ENCODE measurements around the gene XPC. TPM values are rescaled to one million over a fixed set of nuclear protein-coding genes. Genes with fewer than 3 reads are reported as not detected.

The XPC gene
- total RNA-seq, 1 experiment from 2014 or later = 15.1 TPM

DNA sequence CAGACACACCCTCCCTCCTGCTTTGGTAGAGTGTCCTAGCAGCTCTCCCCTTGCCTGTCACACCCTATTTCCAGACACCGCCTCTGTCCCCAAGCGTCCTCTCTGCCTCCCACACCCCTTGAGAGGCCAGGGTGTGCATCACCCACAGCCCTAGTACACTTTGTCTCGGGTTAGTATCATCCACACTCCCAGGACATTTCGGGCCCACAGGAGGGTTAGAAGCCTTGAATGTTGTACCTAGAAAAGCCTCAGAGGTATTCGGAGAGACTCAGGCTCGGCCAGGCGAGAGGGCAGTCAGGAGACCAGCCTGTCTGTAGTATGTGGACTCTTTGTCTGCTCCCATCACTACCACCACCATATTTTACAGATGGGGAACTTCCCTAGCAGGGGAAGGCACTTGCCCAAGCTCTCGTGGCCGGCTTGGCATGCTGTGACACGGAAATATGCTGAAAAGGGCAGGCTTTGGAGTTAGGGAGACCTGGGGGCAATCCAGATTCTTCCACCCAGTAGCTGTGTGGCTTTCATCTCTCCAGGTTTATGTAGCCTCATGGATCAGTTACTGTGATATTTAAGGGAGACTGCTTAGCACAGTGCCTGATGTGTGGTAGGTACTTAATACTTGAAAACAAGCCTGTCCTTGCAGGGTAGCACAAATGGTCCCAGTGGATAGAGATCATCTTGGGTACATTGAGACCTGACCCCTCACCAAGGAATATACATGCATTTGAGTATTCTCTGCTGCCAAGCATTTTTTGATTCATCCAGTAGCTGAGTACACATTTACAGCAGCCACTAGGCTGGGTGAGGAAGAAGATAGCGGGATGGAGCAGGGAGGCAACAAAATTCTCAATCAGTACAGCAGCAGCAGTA lies 52.1 kb downstream of the XPC start:
- TF ChIP-seq, protein P1, sequence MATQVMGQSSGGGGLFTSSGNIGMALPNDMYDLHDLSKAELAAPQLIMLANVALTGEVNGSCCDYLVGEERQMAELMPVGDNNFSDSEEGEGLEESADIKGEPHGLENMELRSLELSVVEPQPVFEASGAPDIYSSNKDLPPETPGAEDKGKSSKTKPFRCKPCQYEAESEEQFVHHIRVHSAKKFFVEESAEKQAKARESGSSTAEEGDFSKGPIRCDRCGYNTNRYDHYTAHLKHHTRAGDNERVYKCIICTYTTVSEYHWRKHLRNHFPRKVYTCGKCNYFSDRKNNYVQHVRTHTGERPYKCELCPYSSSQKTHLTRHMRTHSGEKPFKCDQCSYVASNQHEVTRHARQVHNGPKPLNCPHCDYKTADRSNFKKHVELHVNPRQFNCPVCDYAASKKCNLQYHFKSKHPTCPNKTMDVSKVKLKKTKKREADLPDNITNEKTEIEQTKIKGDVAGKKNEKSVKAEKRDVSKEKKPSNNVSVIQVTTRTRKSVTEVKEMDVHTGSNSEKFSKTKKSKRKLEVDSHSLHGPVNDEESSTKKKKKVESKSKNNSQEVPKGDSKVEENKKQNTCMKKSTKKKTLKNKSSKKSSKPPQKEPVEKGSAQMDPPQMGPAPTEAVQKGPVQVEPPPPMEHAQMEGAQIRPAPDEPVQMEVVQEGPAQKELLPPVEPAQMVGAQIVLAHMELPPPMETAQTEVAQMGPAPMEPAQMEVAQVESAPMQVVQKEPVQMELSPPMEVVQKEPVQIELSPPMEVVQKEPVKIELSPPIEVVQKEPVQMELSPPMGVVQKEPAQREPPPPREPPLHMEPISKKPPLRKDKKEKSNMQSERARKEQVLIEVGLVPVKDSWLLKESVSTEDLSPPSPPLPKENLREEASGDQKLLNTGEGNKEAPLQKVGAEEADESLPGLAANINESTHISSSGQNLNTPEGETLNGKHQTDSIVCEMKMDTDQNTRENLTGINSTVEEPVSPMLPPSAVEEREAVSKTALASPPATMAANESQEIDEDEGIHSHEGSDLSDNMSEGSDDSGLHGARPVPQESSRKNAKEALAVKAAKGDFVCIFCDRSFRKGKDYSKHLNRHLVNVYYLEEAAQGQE (IDR thresholded peaks at IDR 0.05; ENCODE audit: insufficient read depth in 1 of 2, low read depth in 2 of 2, low read length in 1 of 2) = no peak
- no peak for TF ChIP-seq TCF7L2 (IDR thresholded peaks at IDR 0.05; ENCODE audit: low read depth, low read length)
- TF ChIP-seq, protein P2, sequence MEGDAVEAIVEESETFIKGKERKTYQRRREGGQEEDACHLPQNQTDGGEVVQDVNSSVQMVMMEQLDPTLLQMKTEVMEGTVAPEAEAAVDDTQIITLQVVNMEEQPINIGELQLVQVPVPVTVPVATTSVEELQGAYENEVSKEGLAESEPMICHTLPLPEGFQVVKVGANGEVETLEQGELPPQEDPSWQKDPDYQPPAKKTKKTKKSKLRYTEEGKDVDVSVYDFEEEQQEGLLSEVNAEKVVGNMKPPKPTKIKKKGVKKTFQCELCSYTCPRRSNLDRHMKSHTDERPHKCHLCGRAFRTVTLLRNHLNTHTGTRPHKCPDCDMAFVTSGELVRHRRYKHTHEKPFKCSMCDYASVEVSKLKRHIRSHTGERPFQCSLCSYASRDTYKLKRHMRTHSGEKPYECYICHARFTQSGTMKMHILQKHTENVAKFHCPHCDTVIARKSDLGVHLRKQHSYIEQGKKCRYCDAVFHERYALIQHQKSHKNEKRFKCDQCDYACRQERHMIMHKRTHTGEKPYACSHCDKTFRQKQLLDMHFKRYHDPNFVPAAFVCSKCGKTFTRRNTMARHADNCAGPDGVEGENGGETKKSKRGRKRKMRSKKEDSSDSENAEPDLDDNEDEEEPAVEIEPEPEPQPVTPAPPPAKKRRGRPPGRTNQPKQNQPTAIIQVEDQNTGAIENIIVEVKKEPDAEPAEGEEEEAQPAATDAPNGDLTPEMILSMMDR (IDR thresholded peaks at IDR 0.05) = no peak
- TF ChIP-seq POLR2AphosphoS5 (IDR thresholded peaks at IDR 0.05; ENCODE audit: low read depth, low read length) = no peak
- TF ChIP-seq SIN3A (IDR thresholded peaks at IDR 0.05; ENCODE audit: borderline replicate concordance, insufficient read depth, low read depth, low read length) = no peak
- DNase-seq (ENCODE audit: low read depth, low spot score) = no peak
- CTCF ChIA-PET = no interaction called here
- intact Hi-C loops (cut with micrococcal nuclease; ENCODE audit: unreplicated experiment) (no loop called here), in situ Hi-C loops (cut with HindIII; ENCODE audit: low pct_unique_long_range_greater_than_20kb, low sequenced_read_pairs) (no loop called here)
- peak overlapping the region; percentile 73 for H3K27ac ChIP-seq (ENCODE audit: low read length)
- peaks cover 15% of the 10 kb centered on the region for H3K4me1 ChIP-seq (ENCODE audit: control insufficient read depth, insufficient read depth, low read length)
- POLR2A ChIA-PET = no interaction called here
- no peak for ATAC-seq
- H3K27me3 ChIP-seq (ENCODE audit: control insufficient read depth, insufficient read depth, low read length) = no peaks in the 10 kb centered on the region
- H3K36me3 ChIP-seq (ENCODE audit: control insufficient read depth, insufficient read depth, low read length) = peaks cover 9% of the 10 kb centered on the region
- H3K4me3 ChIP-seq (ENCODE audit: low read depth in 2 of 2, low read length in 2 of 2) = peak overlapping the region; percentile 62 to 92
- no peaks in the 10 kb centered on the region for H3K9me3 ChIP-seq (ENCODE audit: control insufficient read depth, insufficient read depth, low read depth, low read length)
- BruUV-seq (replicated peaks) = no TSS peak

DNA sequence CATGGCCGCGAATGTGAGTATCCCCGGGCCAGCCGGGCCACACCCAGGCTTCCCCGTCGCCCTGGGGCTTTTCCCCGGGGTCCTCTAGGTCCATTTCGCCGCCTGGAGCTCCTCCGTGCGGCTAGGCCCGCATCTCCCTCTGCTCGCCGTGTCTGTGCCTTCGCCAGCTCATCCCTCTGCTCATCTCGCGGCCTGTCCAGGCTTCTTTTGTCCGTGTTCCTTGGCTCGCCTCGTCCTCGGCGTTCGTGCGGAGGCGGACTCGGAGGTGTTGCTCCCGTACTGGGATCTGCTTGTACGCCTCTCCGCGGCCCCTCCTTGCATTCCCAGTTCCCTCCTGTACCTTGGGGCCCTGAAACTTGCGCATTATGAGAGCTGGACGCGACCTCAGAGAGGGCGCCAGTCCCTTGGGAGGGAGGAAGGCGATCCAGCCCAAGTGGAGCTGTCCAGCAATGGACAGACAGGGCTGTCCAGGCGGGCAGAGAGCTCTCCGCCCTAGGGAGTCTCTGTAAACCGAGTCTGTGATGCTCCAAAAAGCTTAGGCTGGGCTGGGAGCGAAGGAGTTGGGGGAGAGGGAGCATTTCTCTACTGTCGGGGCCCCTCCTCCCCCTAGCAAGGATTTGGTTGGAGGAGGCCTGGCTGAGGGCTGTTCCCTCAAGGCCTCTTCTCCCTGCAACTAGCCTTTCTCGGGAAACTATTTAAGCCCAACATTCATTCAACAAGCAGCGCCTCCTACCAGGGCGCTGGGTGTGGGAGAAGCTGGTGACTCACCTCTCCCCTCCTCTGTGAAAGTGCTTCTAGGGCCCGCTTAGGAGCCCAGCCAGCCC lies 53.0 kb downstream of the XPC start:
- Histone ChIP-seq H3K4me1 (ENCODE audit: control insufficient read depth, insufficient read depth, low read length) (peaks cover 15% of the 10 kb centered on the region), H3K27me3 (ENCODE audit: control insufficient read depth, insufficient read depth, low read length) (no peaks in the 10 kb centered on the region), H3K4me3 (ENCODE audit: low read depth in 2 of 2, low read length in 2 of 2) (peak overlapping the region; percentile 62 to 92), H3K36me3 (ENCODE audit: control insufficient read depth, insufficient read depth, low read length) (peaks cover 7% of the 10 kb centered on the region), H3K27ac (ENCODE audit: low read length) (peak overlapping the region; percentile 73), H3K9me3 (ENCODE audit: control insufficient read depth, insufficient read depth, low read depth, low read length) (no peaks in the 10 kb centered on the region)
- intact Hi-C loops (cut with micrococcal nuclease; ENCODE audit: unreplicated experiment) (no loop called here), in situ Hi-C loops (cut with HindIII; ENCODE audit: low pct_unique_long_range_greater_than_20kb, low sequenced_read_pairs) (no loop called here)
- DNase-seq (ENCODE audit: low read depth, low spot score) = no peak
- ChIA-PET POLR2A (no interaction called here), CTCF (interaction anchor here (0.7 kb wide), 2 partner anchors 229 to 233 kb away, joined by 4 to 6 read pairs; no protein-coding TSS in a partner anchor)
- no TSS peak for BruUV-seq (replicated peaks)
- TF ChIP-seq, protein P1 (IDR thresholded peaks at IDR 0.05; ENCODE audit: insufficient read depth in 1 of 2, low read depth in 2 of 2, low read length in 1 of 2) = peak; percentile 89 to 94
- TF ChIP-seq SIN3A (IDR thresholded peaks at IDR 0.05; ENCODE audit: borderline replicate concordance, insufficient read depth, low read depth, low read length) = 0 out of 2 replicates have a peak, but pooled peaks have one; percentile 44
- TF ChIP-seq, protein P2 (IDR thresholded peaks at IDR 0.05) = no peak
- ATAC-seq = peak; percentile 50
